Transverse colon (tissue), 4 donors: ENCODE data around the gene CDKAL1. TPM values are rescaled to one million over a fixed set of nuclear protein-coding genes. Genes with fewer than 3 reads are reported as not detected.

Experiments
- DNase-seq: peaks from one replicate; pipeline ENCODE4 v3.0.0-alpha.2; 2019
- H3K27ac ChIP-seq, 4 donors: fragments of 200-600 bp; sonication (generic); 2 replicates each; pipeline ENCODE4 v1.5.1; 2016 to 2018; ENCODE audit warnings: inconsistent platforms in 4 of 4
- H3K27me3 ChIP-seq: fragments of 200-600 bp; sonication (generic); 2 replicates; pipeline ENCODE4 v1.5.1; 2017; ENCODE audit warnings: inconsistent platforms
- H3K36me3 ChIP-seq, 4 donors: fragments of 200-600 bp; sonication (generic); 2 replicates each; pipeline ENCODE4 v1.5.1; 2017 to 2019; ENCODE audit warnings: inconsistent platforms in 4 of 4
- H3K4me1 ChIP-seq, 4 donors: fragments of 200-600 bp; sonication (generic); 2 replicates each; pipeline ENCODE4 v1.5.1; 2017 to 2020; ENCODE audit warnings: inconsistent platforms in 4 of 4
- H3K4me3 ChIP-seq, 4 donors: fragments of 200-600 bp; sonication (generic); 1 replicate in 1 of 4; 2 replicates in 3 of 4; pipeline versions ENCODE4 v1.5.1 to v1.6.1; 2017 to 2019; ENCODE audit warnings: inconsistent platforms in 4 of 4
- H3K9me3 ChIP-seq, 2 donors: fragments of 200-600 bp; sonication (generic); 2 replicates each; pipeline ENCODE4 v1.5.1; 2017 to 2019; ENCODE audit warnings: inconsistent platforms in 2 of 2
- EP300 ChIP-seq: sonication (generic); formaldehyde crosslinking; IDR thresholded peaks from one replicate; pipeline ENCODE4 v1.6.1; 2017; ENCODE audit warnings: antibody characterized with exemption, low read depth
- POLR2A ChIP-seq: fragments of 450-650 bp; IDR thresholded peaks from one replicate; pipeline ENCODE4 v1.6.1; 2016; ENCODE audit warnings: antibody characterized with exemption, mild to moderate bottlenecking, moderate library complexity
- POLR2AphosphoS5 ChIP-seq, 3 donors: sonication (generic); formaldehyde crosslinking; IDR thresholded peaks; one replicate each; pipeline ENCODE4 v1.6.1; 2016; ENCODE audit warnings: antibody characterized with exemption in 3 of 3
- WGBS, 2 donors: methylation state at CpG; one replicate each; pipeline ENCODE4 v1.1.5; 2018; ENCODE audit warnings: low coverage in 1 of 2; 5-methylcytosine and 5-hydroxymethylcytosine counted together
- in situ Hi-C, 4 donors: fragments of 200-750 bp; cut with MboI; loops; one replicate each; pipeline versions ENCODE4 v1.15.0 to v1.15.1; 2017; ENCODE audit warnings: low sequenced_read_pairs in 3 of 4, low pct_ligation_motif_present in 1 of 4, low pct_unique_long_range_greater_than_20kb in 1 of 4
- intact Hi-C: fragments of 100-400 bp; cut with DNase I; formaldehyde crosslinking; loops from one replicate; pipeline ENCODE4 v1.15.1; 2023; ENCODE audit warnings: low total_unique reads
- total RNA-seq, 4 donors: library from RNA; depleted of rRNA; stranded (reverse); fragments of >200 nt; gene quantifications; one replicate each; pipeline ENCODE4 v1.1.0, GENCODE V29; 2016
- TF ChIP-seq, protein P1 (sequence below), 5 experiments: fragments of 200-600 bp in 3 of 5; fragments of 450-650 bp in 2 of 5; sonication (generic) in 3 of 5; IDR thresholded peaks; 1 replicate in 2 of 5; 2 replicates in 3 of 5; pipeline ENCODE4 v1.5.1; 2016 to 2017; ENCODE audit warnings: antibody characterized with exemption in 5 of 5, inconsistent platforms in 3 of 5, mild to moderate bottlenecking in 2 of 5, moderate library complexity in 1 of 5

Gene CDKAL1
- total RNA-seq, 4 donors from 2014 or later, result 4.8 to 21.7 (median 12.5) TPM

DNA sequence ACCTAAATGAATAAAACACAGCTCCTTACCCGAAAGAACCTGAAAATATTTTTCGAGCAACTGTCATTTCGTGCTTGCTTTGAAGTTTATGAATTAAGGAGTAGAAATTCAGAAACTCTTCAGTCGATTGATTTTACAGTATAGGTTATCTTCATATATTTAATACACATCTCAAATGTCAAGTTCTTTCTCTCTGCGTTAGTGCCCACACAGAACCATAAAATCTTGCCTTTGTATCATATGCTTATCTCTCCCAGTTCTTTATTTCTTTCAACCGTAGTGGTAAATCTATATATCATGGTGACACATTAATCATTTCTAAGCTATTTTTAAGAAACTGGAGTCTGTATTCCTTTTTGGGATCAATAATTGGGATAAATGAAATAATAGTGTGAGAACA, 397.5 kb downstream of the CDKAL1 start:
- in situ Hi-C loops, result no loop called here
- whole genome bisulfite sequencing, 2 donors, result 88 to 94% methylated on average over 6 of the region's 6 CpGs

DNA sequence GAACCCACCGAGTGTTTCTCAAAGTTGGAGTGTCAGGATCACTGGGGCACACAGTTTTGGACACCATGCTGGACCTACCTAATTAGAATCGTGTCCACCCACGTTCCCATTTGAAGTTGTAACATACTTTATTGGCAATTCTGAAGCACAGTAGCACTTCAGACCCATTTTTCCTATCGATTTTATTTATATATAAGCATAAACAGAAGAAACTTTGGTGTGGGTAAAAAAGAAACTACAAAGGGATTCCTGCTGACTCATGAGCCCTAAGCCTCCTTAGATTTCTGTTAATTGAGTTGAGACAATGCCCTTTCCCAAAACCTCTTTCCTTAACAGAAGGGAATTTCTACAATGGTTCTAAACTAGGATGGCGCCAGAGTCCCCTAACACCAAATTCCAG, 398.0 kb downstream of the CDKAL1 start:
- WGBS, 2 donors, result 85 to 89% methylated on average over 2 to 5 of the region's 5 CpGs
- no peak overlapping the region for H3K27ac ChIP-seq
- no peak for DNase-seq

More for the DNA sequence above, 397.5 kb downstream of the CDKAL1 start:
- no peak for DNase-seq
- no peak overlapping the region for H3K4me3 ChIP-seq
- intact Hi-C loops, result no loop called here
- H3K27ac ChIP-seq, result no peak overlapping the region
- H3K36me3 ChIP-seq, result no peaks in the 10 kb centered on the region
- H3K9me3 ChIP-seq, result no peaks in the 10 kb centered on the region
- TF ChIP-seq EP300 (no peak), POLR2AphosphoS5 (IDR thresholded peaks at IDR 0.05) (no peak), POLR2A (no peak)
- TF ChIP-seq, protein P1, sequence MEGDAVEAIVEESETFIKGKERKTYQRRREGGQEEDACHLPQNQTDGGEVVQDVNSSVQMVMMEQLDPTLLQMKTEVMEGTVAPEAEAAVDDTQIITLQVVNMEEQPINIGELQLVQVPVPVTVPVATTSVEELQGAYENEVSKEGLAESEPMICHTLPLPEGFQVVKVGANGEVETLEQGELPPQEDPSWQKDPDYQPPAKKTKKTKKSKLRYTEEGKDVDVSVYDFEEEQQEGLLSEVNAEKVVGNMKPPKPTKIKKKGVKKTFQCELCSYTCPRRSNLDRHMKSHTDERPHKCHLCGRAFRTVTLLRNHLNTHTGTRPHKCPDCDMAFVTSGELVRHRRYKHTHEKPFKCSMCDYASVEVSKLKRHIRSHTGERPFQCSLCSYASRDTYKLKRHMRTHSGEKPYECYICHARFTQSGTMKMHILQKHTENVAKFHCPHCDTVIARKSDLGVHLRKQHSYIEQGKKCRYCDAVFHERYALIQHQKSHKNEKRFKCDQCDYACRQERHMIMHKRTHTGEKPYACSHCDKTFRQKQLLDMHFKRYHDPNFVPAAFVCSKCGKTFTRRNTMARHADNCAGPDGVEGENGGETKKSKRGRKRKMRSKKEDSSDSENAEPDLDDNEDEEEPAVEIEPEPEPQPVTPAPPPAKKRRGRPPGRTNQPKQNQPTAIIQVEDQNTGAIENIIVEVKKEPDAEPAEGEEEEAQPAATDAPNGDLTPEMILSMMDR (IDR thresholded peaks at IDR 0.05), result no peak
- no peaks in the 10 kb centered on the region for H3K27me3 ChIP-seq
- peaks cover 0 to 18% (median 7%) of the 10 kb centered on the region in 4 donors for H3K4me1 ChIP-seq

DNA sequence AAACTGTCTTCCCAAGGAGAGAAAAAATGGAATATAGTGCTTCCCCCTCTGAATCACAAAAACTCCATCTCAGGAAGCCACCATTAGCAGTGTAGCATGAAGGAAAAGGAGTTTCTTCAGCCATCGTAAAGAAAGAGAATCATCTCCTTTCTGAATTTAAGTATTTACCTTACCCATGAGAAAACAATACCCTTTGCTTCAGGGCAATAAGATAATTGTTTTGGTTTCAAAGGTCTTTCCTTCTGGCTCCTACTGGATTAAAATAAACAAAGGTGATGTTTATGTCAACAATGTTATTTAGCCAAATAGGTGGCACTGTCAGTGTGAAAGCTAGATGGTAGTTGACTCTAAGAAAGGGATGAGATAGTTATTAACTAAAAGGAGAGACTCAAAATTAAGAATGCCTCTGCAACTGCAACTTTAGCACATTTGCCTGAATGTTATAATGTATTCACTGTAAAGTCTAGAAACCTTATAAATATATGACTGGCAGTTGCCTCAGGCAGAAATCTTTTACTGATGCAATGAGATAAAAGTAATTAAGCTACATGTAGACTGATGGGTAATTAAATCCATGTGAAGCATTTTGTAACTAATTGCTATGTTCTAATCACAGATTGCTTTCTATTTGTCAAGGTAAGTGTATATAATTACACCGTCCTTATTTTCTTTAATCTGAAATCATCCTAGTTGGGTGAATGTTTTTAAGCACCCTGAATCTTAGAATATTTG, 399.0 kb downstream of the CDKAL1 start:
- no peak for DNase-seq
- intact Hi-C loops (no loop called here), in situ Hi-C loops (no loop called here)
- Histone ChIP-seq H3K4me3 (no peak overlapping the region), H3K27ac (no peak overlapping the region), H3K9me3 (no peaks in the 10 kb centered on the region), H3K27me3 (no peaks in the 10 kb centered on the region), H3K36me3 (no peaks in the 10 kb centered on the region), H3K4me1 (peaks cover 0 to 18% (median 10%) of the 10 kb centered on the region in 4 donors)
- WGBS, 2 donors, result 69 to 74% methylated on average over 2 of the region's 2 CpGs
- TF ChIP-seq POLR2A, result no peak
- TF ChIP-seq EP300, result no peak
- TF ChIP-seq POLR2AphosphoS5 (IDR thresholded peaks at IDR 0.05), result no peak
- TF ChIP-seq, protein P1 (IDR thresholded peaks at IDR 0.05), result no peak

More for the DNA sequence above, 398.0 kb downstream of the CDKAL1 start:
- TF ChIP-seq POLR2AphosphoS5 (IDR thresholded peaks at IDR 0.05) (no peak), EP300 (no peak)
- TF ChIP-seq, protein P1 (IDR thresholded peaks at IDR 0.05), result no peak
- Histone ChIP-seq H3K36me3 (no peaks in the 10 kb centered on the region), H3K27me3 (no peaks in the 10 kb centered on the region), H3K4me1 (peaks cover 0 to 18% (median 10%) of the 10 kb centered on the region in 4 donors), H3K4me3 (no peak overlapping the region), H3K9me3 (no peaks in the 10 kb centered on the region)
- intact Hi-C loops (no loop called here), in situ Hi-C loops (no loop called here)

DNA sequence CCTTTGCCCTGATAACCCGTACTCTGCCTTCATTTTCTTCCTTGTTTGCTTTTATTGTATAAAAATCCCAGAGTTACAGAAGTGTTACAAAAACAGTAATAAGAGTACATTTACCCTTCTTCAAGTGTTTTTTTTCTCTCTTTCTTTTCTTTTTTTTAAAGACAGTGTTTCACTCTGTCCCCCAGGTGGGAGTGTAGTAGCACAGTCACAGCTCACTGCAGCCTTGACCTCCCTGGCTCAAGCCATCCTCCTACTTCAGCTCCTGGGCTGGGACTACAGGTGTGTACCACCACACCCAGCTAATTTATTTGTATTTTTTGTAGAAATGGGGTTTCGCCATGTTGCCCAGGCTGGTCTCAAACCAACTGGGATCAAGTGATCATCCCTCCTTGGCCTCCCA, 402.7 kb downstream of the CDKAL1 start:
- in situ Hi-C loops, result no loop called here
- Histone ChIP-seq H3K27ac (no peak overlapping the region), H3K27me3 (no peaks in the 10 kb centered on the region), H3K4me1 (peaks cover 3 to 23% (median 13%) of the 10 kb centered on the region in 4 donors), H3K9me3 (no peaks in the 10 kb centered on the region), H3K36me3 (no peaks in the 10 kb centered on the region), H3K4me3 (no peak overlapping the region)
- 67 to 82% methylated on average over 2 of the region's 2 CpGs for WGBS, 2 donors
- intact Hi-C loops, result no loop called here
- TF ChIP-seq POLR2A (no peak), EP300 (no peak)
- TF ChIP-seq, protein P1 (IDR thresholded peaks at IDR 0.05), result no peak
- no peak for DNase-seq
